H1 (cell line): ENCODE data around the gene SNX33. TPM values are rescaled to one million over a fixed set of nuclear protein-coding genes. Genes with fewer than 3 reads are reported as not detected.

ENCODE experiments used
- CTCF ChIA-PET: fragments of 300-600 bp; sonication (Branson Sonifier 250); formaldehyde crosslinking; loops from one replicate; lab custom pipeline; 2021; ENCODE audit not compliant: partially characterized antibody; lab: Charles Lee
- POLR2A ChIA-PET: fragments of 300-600 bp; sonication (Branson Sonifier 250); formaldehyde crosslinking; loops from one replicate; lab custom pipeline; 2021; ENCODE audit warnings: inconsistent platforms; ENCODE audit not compliant: partially characterized antibody; lab: Charles Lee
- DNase-seq, 2 experiments: peaks; one replicate each; pipeline versions ENCODE4 v3.0.0 to v3.0.0-alpha.2; 2010 to 2022; ENCODE audit warnings: low spot score in 2 of 2, low read depth in 1 of 2, mixed read lengths in 1 of 2
- FAIRE-seq: peaks from 2 replicates; lab custom pipeline; 2011; peaks lifted over from hg19 to GRCh38; lab: Jason Lieb, UNC
- H2AFZ ChIP-seq: 2 replicates; pipeline ENCODE4 v1.8.1; 2012; ENCODE audit warnings: low read length, inconsistent platforms
- H2AK5ac ChIP-seq: 2 replicates; pipeline ENCODE4 v1.6.1; 2013; ENCODE audit warnings: low read depth, low read length
- H2BK120ac ChIP-seq: replicated peaks from 2 replicates; pipeline ENCODE3; 2013; ENCODE audit warnings: low read depth, low read length, inconsistent platforms
- H2BK12ac ChIP-seq: 2 replicates; pipeline ENCODE4 v1.6.1; 2013; ENCODE audit warnings: low read depth, low read length
- H2BK15ac ChIP-seq: 2 replicates; pipeline ENCODE4 v1.6.1; 2013; ENCODE audit warnings: low read length
- H2BK20ac ChIP-seq: 2 replicates; pipeline ENCODE4 v1.6.1; 2013; ENCODE audit warnings: low read length
- H2BK5ac ChIP-seq: 2 replicates; pipeline ENCODE4 v1.6.1; 2013; ENCODE audit warnings: low read depth, low read length
- H3K14ac ChIP-seq: 2 replicates; pipeline ENCODE4 v1.6.1; 2013; ENCODE audit warnings: inconsistent platforms; ENCODE audit not compliant: insufficient read length
- H3K18ac ChIP-seq: 2 replicates; pipeline ENCODE4 v1.6.1; 2013; ENCODE audit warnings: low read length; ENCODE audit errors: extremely low read depth
- H3K23ac ChIP-seq: 2 replicates; pipeline ENCODE4 v1.6.1; 2013; ENCODE audit warnings: inconsistent platforms; ENCODE audit not compliant: insufficient read length
- H3K23me2 ChIP-seq: 2 replicates; pipeline ENCODE4 v1.6.1; 2013; ENCODE audit warnings: low read depth, low read length
- H3K27ac ChIP-seq: 2 replicates; pipeline ENCODE4 v1.6.1; 2011; ENCODE audit warnings: low read depth, low read length, inconsistent platforms
- H3K27me3 ChIP-seq, 4 experiments: replicated peaks in 1 of 4; 1 replicate in 1 of 4; 2 replicates in 3 of 4; pipeline versions ENCODE4 v1.6.1 to v1.8.1; 2011 to 2013; ENCODE audit warnings: low read length in 3 of 4, mild to moderate bottlenecking in 3 of 4, inconsistent platforms in 2 of 4, mixed read lengths in 2 of 4, moderate library complexity in 1 of 4; ENCODE audit not compliant: control insufficient read depth in 3 of 4, insufficient read depth in 3 of 4; ENCODE audit errors: extremely low read depth in 1 of 4
- H3K36me3 ChIP-seq, 4 experiments: 2 replicates each; pipeline versions ENCODE4 v1.6.1 to v1.8.1; 2011 to 2013; ENCODE audit warnings: mild to moderate bottlenecking in 4 of 4, low read length in 3 of 4, moderate library complexity in 2 of 4, control low read depth in 1 of 4, inconsistent platforms in 1 of 4; ENCODE audit not compliant: insufficient read depth in 4 of 4, control insufficient read depth in 2 of 4
- H3K4ac ChIP-seq: replicated peaks from 2 replicates; pipeline ENCODE3; 2013; ENCODE audit warnings: low read length, low read depth, mixed read lengths, inconsistent platforms; ENCODE audit not compliant: insufficient read length
- H3K4me1 ChIP-seq, 4 experiments: replicated peaks in 1 of 4; 1 replicate in 1 of 4; 2 replicates in 3 of 4; pipeline versions ENCODE4 v1.6.1 to v1.8.1; 2011 to 2013; ENCODE audit warnings: low read length in 3 of 4, inconsistent platforms in 2 of 4, mixed read lengths in 1 of 4; ENCODE audit not compliant: insufficient read depth in 4 of 4, control insufficient read depth in 3 of 4
- H3K4me2 ChIP-seq, 2 experiments: 2 replicates each; pipeline versions ENCODE4 v1.6.1 to v1.8.1; 2011 to 2013; ENCODE audit warnings: low read depth in 2 of 2, low read length in 2 of 2, control low read depth in 1 of 2, inconsistent platforms in 1 of 2, mild to moderate bottlenecking in 1 of 2; ENCODE audit not compliant: insufficient read depth in 1 of 2
- H3K4me3 ChIP-seq, 4 experiments: fragments of 200-600, 300-600 bp in 1 of 4; sonication (generic), shearing (Covaris generic), sonication (Bioruptor Twin) in 1 of 4; 2 replicates each; pipeline versions ENCODE4 v1.5.1 to v1.8.1; 2011 to 2016; ENCODE audit warnings: low read length in 4 of 4, low read depth in 3 of 4, control low read depth in 2 of 4, inconsistent platforms in 2 of 4, mild to moderate bottlenecking in 2 of 4, mixed read lengths in 1 of 4, moderate library complexity in 1 of 4; ENCODE audit not compliant: insufficient read depth in 2 of 4; ENCODE audit errors: extremely low read depth in 1 of 4
- H3K56ac ChIP-seq: replicated peaks from 2 replicates; pipeline ENCODE3; 2013; ENCODE audit warnings: low read depth, mild to moderate bottlenecking, mixed read lengths, low read length, inconsistent platforms; ENCODE audit not compliant: insufficient read length
- H3K79me1 ChIP-seq: 2 replicates; pipeline ENCODE4 v1.6.1; 2013; ENCODE audit warnings: low read depth, low read length, control low read depth
- H3K79me2 ChIP-seq, 2 experiments: 2 replicates each; pipeline versions ENCODE4 v1.6.1 to v1.8.1; 2012 to 2013; ENCODE audit warnings: low read length in 2 of 2, mild to moderate bottlenecking in 2 of 2, inconsistent platforms in 1 of 2; ENCODE audit not compliant: insufficient read depth in 2 of 2, control insufficient read depth in 1 of 2
- H3K9ac ChIP-seq, 4 experiments: replicated peaks in 1 of 4; 1 replicate in 1 of 4; 2 replicates in 3 of 4; pipeline versions ENCODE4 v1.6.1 to v1.8.1; 2011 to 2013; ENCODE audit warnings: low read depth in 3 of 4, low read length in 3 of 4, control low read depth in 2 of 4, mild to moderate bottlenecking in 2 of 4, moderate library complexity in 2 of 4, inconsistent platforms in 1 of 4; ENCODE audit errors: extremely low read depth in 1 of 4
- H3K9me3 ChIP-seq, 2 experiments: 2 replicates each; pipeline versions ENCODE4 v1.6.1 to v1.8.1; 2012 to 2013; ENCODE audit warnings: mild to moderate bottlenecking in 2 of 2, moderate library complexity in 2 of 2, control low read depth in 1 of 2, inconsistent platforms in 1 of 2, low read depth in 1 of 2, low read length in 1 of 2, mixed read lengths in 1 of 2; ENCODE audit not compliant: insufficient read depth in 2 of 2
- H4K20me1 ChIP-seq, 2 experiments: replicated peaks in 1 of 2; 2 replicates each; pipeline versions ENCODE3 to v1.8.1; 2011 to 2013; ENCODE audit warnings: inconsistent platforms in 2 of 2, low read length in 2 of 2, mild to moderate bottlenecking in 1 of 2; ENCODE audit not compliant: insufficient read depth in 2 of 2, control insufficient read depth in 1 of 2
- H4K5ac ChIP-seq: 2 replicates; pipeline ENCODE4 v1.6.1; 2013; ENCODE audit warnings: low read length, low read depth, mixed read lengths, inconsistent platforms; ENCODE audit not compliant: insufficient read length
- H4K8ac ChIP-seq: 2 replicates; pipeline ENCODE4 v1.8.0; 2013; ENCODE audit warnings: mild to moderate bottlenecking, moderate library complexity, low read length, inconsistent platforms; ENCODE audit not compliant: insufficient read depth; ENCODE audit errors: extremely low read depth
- H4K91ac ChIP-seq: replicated peaks from 2 replicates; pipeline ENCODE3; 2013; ENCODE audit warnings: low read length, mixed read lengths, inconsistent platforms; ENCODE audit not compliant: insufficient read length
- CEBPB ChIP-seq: IDR thresholded peaks from 2 replicates; pipeline ENCODE4 v1.6.1; 2012; ENCODE audit warnings: low read depth, low read length
- CHD1 ChIP-seq: IDR thresholded peaks from 2 replicates; pipeline ENCODE4 v1.6.1; 2012; ENCODE audit warnings: low read depth, low read length, improper control_type of control experiment
- CHD2 ChIP-seq: IDR thresholded peaks from 2 replicates; pipeline ENCODE4 v1.6.1; 2012; ENCODE audit warnings: low read length, improper control_type of control experiment
- EP300 ChIP-seq, 2 experiments: IDR thresholded peaks; 1 replicate in 1 of 2; 2 replicates in 1 of 2; pipeline ENCODE4 v1.6.1; 2011 to 2012; ENCODE audit warnings: low read depth in 2 of 2, low read length in 2 of 2, mild to moderate bottlenecking in 2 of 2, borderline replicate concordance in 1 of 2, inconsistent platforms in 1 of 2, moderate library complexity in 1 of 2
- FOSL1 ChIP-seq: IDR thresholded peaks from 2 replicates; pipeline ENCODE4 v1.6.1; 2011; ENCODE audit warnings: mild to moderate bottlenecking, low read depth, low read length, moderate library complexity; ENCODE audit not compliant: insufficient read depth
- KDM4A ChIP-seq: IDR thresholded peaks from one replicate; pipeline ENCODE4 v1.7.1; 2012; ENCODE audit warnings: low read depth, mild to moderate bottlenecking, moderate library complexity, low read length, inconsistent platforms; ENCODE audit not compliant: severe bottlenecking
- POU5F1 ChIP-seq: IDR thresholded peaks from 2 replicates; pipeline ENCODE4 v1.6.1; 2011; ENCODE audit warnings: low read depth, mild to moderate bottlenecking, low read length, moderate library complexity
- SP1 ChIP-seq: IDR thresholded peaks from 2 replicates; pipeline ENCODE4 v1.6.1; 2011; ENCODE audit warnings: low read depth, low read length
- TAF7 ChIP-seq: optimal IDR thresholded peaks from 2 replicates; pipeline ENCODE3; 2011; ENCODE audit warnings: low read depth, mild to moderate bottlenecking, inconsistent platforms, low read length, moderate library complexity, borderline replicate concordance
- YY1 ChIP-seq: IDR thresholded peaks from 2 replicates; pipeline ENCODE4 v1.6.1; 2011; ENCODE audit warnings: low read depth, mild to moderate bottlenecking, low read length
- WGBS, 2 experiments: shearing (Covaris generic) in 1 of 2; methylation state at CpG; one replicate each; pipeline versions ENCODE4 v1.1.6 to v1.1.7; 2013 to 2015; ENCODE audit warnings: low lambda C conversion rate in 2 of 2, mixed read lengths in 2 of 2, inconsistent platforms in 1 of 2, low coverage in 1 of 2, missing lambda C conversion rate in 1 of 2; ENCODE audit not compliant: insufficient replicate concordance in 2 of 2, insufficient coverage in 1 of 2, insufficient read length in 1 of 2; ENCODE audit errors: extremely low coverage in 1 of 2, missing lambda C conversion rate in 1 of 2; 5-methylcytosine and 5-hydroxymethylcytosine counted together
- polyA plus RNA-seq, 7 experiments: library from polyadenylated mRNA; depleted of rRNA in 3 of 7; stranded (reverse) in 5 of 7; unstranded in 2 of 7; fragments of >200 nt in 5 of 7; fragments of 200-250 nt in 2 of 7; gene quantifications; 1 replicate in 5 of 7; 2 replicates in 1 of 7; 4 replicates in 1 of 7; pipeline versions ENCODE4 v1.2.1 to v1.2.3, GENCODE V29; 2011 to 2013; ENCODE audit warnings: missing spikeins in 2 of 7, mixed read lengths in 2 of 7
- total RNA-seq: library from RNA; stranded (reverse); fragmentation: NEBNext Ultra II Directional; extraction: Animal tissue kit (Norgen Biotek cat#: 25700); gene quantifications from 2 replicates; pipeline ENCODE4 v1.2.1, GENCODE V29; 2021

The SNX33 gene
- total and polyA plus RNA-seq, 2 of the 8 experiments (the other 6 are each of a cell fraction or from before 2014, with no cell fraction given), result 14.3 to 22.9 TPM

GRCh38 chr15:75695220-75695619 is 47.5 kb downstream of the SNX33 start:
- Histone ChIP-seq H2BK12ac (peak overlapping the region; percentile 50; the same call in 1 of the 2 replicates), H4K8ac (no peak overlapping the region), H2BK20ac (0 out of 2 replicates have a peak overlapping the region, but pooled peaks have one; percentile 34), H3K4me2 (no peak overlapping the region), H3K4ac (no peak overlapping the region), H3K79me1 (no peaks in the 10 kb centered on the region), H2AFZ (no peak overlapping the region), H3K27ac (no peak overlapping the region), H3K9ac (no peak overlapping the region), H3K36me3 (no peaks in the 10 kb centered on the region), H3K56ac (no peak overlapping the region), H4K20me1 (no peaks in the 10 kb centered on the region), H3K23ac (no peak overlapping the region), H2BK5ac (0 out of 2 replicates have a peak overlapping the region, but pooled peaks have one; percentile 1), H2BK120ac (no peak overlapping the region), H2BK15ac (no peak overlapping the region; the same call in 1 of the 2 replicates), H3K14ac (no peak overlapping the region), H3K4me3 (no peak overlapping the region), H3K4me1 (peaks cover 8 to 22% (median 13%) of the 10 kb centered on the region in 4 experiments), H4K91ac (no peak overlapping the region), H3K23me2 (no peaks in the 10 kb centered on the region), H3K79me2 (no peaks in the 10 kb centered on the region), H3K9me3 (no peaks in the 10 kb centered on the region), H2AK5ac (no peak overlapping the region; the same call in 1 of the 2 replicates), H4K5ac (no peak overlapping the region), H3K18ac (no peak overlapping the region; the same call in 1 of the 2 replicates), H3K27me3 (no peaks in the 10 kb centered on the region)
- WGBS, 2 experiments, result 73% methylated on average over 6 of the region's 6 CpGs; no CpG with 5 or more reads in 1 of the 2 experiments
- ChIA-PET POLR2A (interaction anchor here (0.6 kb wide), 1 partner anchor 34 kb away, joined by 4 read pairs; no protein-coding TSS in a partner anchor), CTCF (interaction anchor here (1.3 to 4.0 kb wide), 3 partner anchors 10 to 37 kb away, joined by 5 to 24 read pairs (median 8); no protein-coding TSS in a partner anchor)
- no peak for FAIRE-seq
- DNase-seq, result no peak
- TF ChIP-seq CHD2 (no peak), SP1 (no peak), CHD1 (no peak), EP300 (IDR thresholded peaks at IDR 0.05; ENCODE audit: borderline replicate concordance in 1 of 2, low read depth in 2 of 2, low read length in 2 of 2) (no peak), FOSL1 (no peak), POU5F1 (no peak), KDM4A (no peak), YY1 (no peak), CEBPB (no peak), TAF7 (no peak)
